HG03439 (cell line): Measurements from ENCODE around the gene EDN3.

Experiments
- ATAC-seq: cut with Tn5 transposase; IDR thresholded peaks from one replicate; pipeline ENCODE4 v1.9.1; 2021; ENCODE audit warnings: mild to moderate bottlenecking, moderate library complexity; ENCODE audit not compliant: unreplicated experiment

Gene EDN3

GRCh38 chr20:59307270-59307669 lies 6.9 kb downstream of the EDN3 start:
- ATAC-seq, result no peak

- ATAC-seq, result no peak
Observed at GRCh38 chr20:59308493-59309201, 8.2 kb downstream of the EDN3 start.

- ATAC-seq, result no peak
Observed at GRCh38 chr20:59309218-59309617, 8.8 kb downstream of the EDN3 start.

GRCh38 chr20:59314997-59315396 lies 14.6 kb downstream of the EDN3 start:
- no peak for ATAC-seq

- no peak for ATAC-seq
Observed at GRCh38 chr20:59316911-59317731, 16.7 kb downstream of the EDN3 start.

GRCh38 chr20:59318201-59318790 lies 17.9 kb downstream of the EDN3 start:
- ATAC-seq, result no peak

- ATAC-seq, result no peak
Observed at GRCh38 chr20:59318803-59319202, 18.4 kb downstream of the EDN3 start.

GRCh38 chr20:59320426-59320825 lies 20.0 kb downstream of the EDN3 start:
- no peak for ATAC-seq

- no peak for ATAC-seq
Observed at GRCh38 chr20:59320854-59321647, 20.6 kb downstream of the EDN3 start.

- ATAC-seq, result no peak
Observed at GRCh38 chr20:59322081-59322480, 21.7 kb downstream of the EDN3 start.

GRCh38 chr20:59322585-59323454 lies 22.4 kb downstream of the EDN3 start:
- ATAC-seq, result no peak

- ATAC-seq, result no peak
Observed at GRCh38 chr20:59323731-59324130, 23.3 kb downstream of the EDN3 start.

GRCh38 chr20:59324521-59325141 lies 24.2 kb downstream of the EDN3 start:
- ATAC-seq, result no peak

GRCh38 chr20:59325142-59325523 lies 24.7 kb downstream of the EDN3 start:
- no peak for ATAC-seq

GRCh38 chr20:59326188-59326587 lies 25.8 kb downstream of the EDN3 start:
- ATAC-seq, result no peak

GRCh38 chr20:59328071-59328470 lies 27.7 kb downstream of the EDN3 start:
- ATAC-seq, result no peak

- no peak for ATAC-seq
Observed at GRCh38 chr20:59331721-59332329, 31.4 kb downstream of the EDN3 start.

GRCh38 chr20:59333260-59333845 lies 32.9 kb downstream of the EDN3 start:
- no peak for ATAC-seq

GRCh38 chr20:59333951-59334350 lies 33.5 kb downstream of the EDN3 start:
- ATAC-seq, result no peak
